HUES48 (cell line): ENCODE measurements around the gene ORAI3.

Source experiments
- H3K27ac ChIP-seq: one replicate; pipeline ENCODE4 v1.7.0; 2013; ENCODE audit warnings: low read depth, low read length, inconsistent platforms
- H3K27me3 ChIP-seq: 2 replicates; pipeline ENCODE4 v1.6.1; 2013; ENCODE audit warnings: mild to moderate bottlenecking, low read length; ENCODE audit not compliant: control insufficient read depth, insufficient read depth
- H3K36me3 ChIP-seq: 2 replicates; pipeline ENCODE4 v1.6.1; 2013; ENCODE audit warnings: low read length; ENCODE audit not compliant: control insufficient read depth, insufficient read depth
- H3K4me1 ChIP-seq: 2 replicates; pipeline ENCODE4 v1.6.1; 2013; ENCODE audit warnings: mild to moderate bottlenecking, low read length; ENCODE audit not compliant: control insufficient read depth, insufficient read depth
- H3K4me3 ChIP-seq: 2 replicates; pipeline ENCODE4 v1.5.1; 2013; ENCODE audit warnings: mild to moderate bottlenecking, low read depth, low read length
- H3K9ac ChIP-seq: 2 replicates; pipeline ENCODE4 v1.6.1; 2013; ENCODE audit warnings: mild to moderate bottlenecking, low read depth, low read length, moderate library complexity
- H3K9me3 ChIP-seq: 2 replicates; pipeline ENCODE4 v1.6.1; 2013; ENCODE audit warnings: low read length; ENCODE audit not compliant: control insufficient read depth, insufficient read depth

The ORAI3 gene

DNA sequence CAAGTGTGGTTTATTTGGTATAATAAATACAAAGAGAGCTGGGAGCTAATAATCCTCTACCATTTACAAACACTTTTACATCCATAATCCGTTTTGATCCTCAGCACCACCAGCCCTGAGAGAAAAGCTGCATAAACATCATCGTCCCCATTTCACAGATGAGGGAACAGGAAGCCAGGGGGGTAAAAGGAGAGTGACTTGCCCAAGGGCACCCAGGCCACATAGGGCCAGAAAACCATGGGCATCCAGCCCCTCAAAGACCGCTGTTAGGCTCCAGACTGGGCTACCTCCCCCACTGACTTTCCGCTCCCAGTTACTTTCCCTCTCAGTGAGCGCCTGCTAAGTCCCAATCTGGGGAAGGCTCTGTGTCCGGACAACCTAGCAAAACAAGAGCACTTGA lies 54.9 kb downstream of the ORAI3 start:
- Histone ChIP-seq H3K4me3 (no peak overlapping the region), H3K27me3 (no peaks in the 10 kb centered on the region), H3K27ac (no peak overlapping the region), H3K9me3 (no peaks in the 10 kb centered on the region), H3K4me1 (0 out of 2 replicates have a peak, but pooled peaks cover under 1% of the 10 kb centered on the region), H3K9ac (no peak overlapping the region), H3K36me3 (no peaks in the 10 kb centered on the region)
